H1 (cell line): ENCODE results near the gene CFH. TPM values are rescaled to one million over a fixed set of nuclear protein-coding genes. Genes with fewer than 3 reads are reported as not detected.

Source experiments
- CTCF ChIA-PET: fragments of 300-600 bp; sonication (Branson Sonifier 250); formaldehyde crosslinking; loops from one replicate; lab custom pipeline; 2021; ENCODE audit not compliant: partially characterized antibody; lab: Charles Lee
- POLR2A ChIA-PET: fragments of 300-600 bp; sonication (Branson Sonifier 250); formaldehyde crosslinking; loops from one replicate; lab custom pipeline; 2021; ENCODE audit warnings: inconsistent platforms; ENCODE audit not compliant: partially characterized antibody; lab: Charles Lee
- DNase-seq, 2 experiments: peaks; one replicate each; pipeline versions ENCODE4 v3.0.0 to v3.0.0-alpha.2; 2010 to 2022; ENCODE audit warnings: low spot score in 2 of 2, low read depth in 1 of 2, mixed read lengths in 1 of 2
- FAIRE-seq: peaks from 2 replicates; lab custom pipeline; 2011; peaks lifted over from hg19 to GRCh38; lab: Jason Lieb, UNC
- H2AFZ ChIP-seq: 2 replicates; pipeline ENCODE4 v1.8.1; 2012; ENCODE audit warnings: low read length, inconsistent platforms
- H2AK5ac ChIP-seq: 2 replicates; pipeline ENCODE4 v1.6.1; 2013; ENCODE audit warnings: low read depth, low read length
- H2BK120ac ChIP-seq: replicated peaks from 2 replicates; pipeline ENCODE3; 2013; ENCODE audit warnings: low read depth, low read length, inconsistent platforms
- H2BK12ac ChIP-seq: 2 replicates; pipeline ENCODE4 v1.6.1; 2013; ENCODE audit warnings: low read depth, low read length
- H2BK15ac ChIP-seq: 2 replicates; pipeline ENCODE4 v1.6.1; 2013; ENCODE audit warnings: low read length
- H2BK20ac ChIP-seq: 2 replicates; pipeline ENCODE4 v1.6.1; 2013; ENCODE audit warnings: low read length
- H2BK5ac ChIP-seq: 2 replicates; pipeline ENCODE4 v1.6.1; 2013; ENCODE audit warnings: low read depth, low read length
- H3K14ac ChIP-seq: 2 replicates; pipeline ENCODE4 v1.6.1; 2013; ENCODE audit warnings: inconsistent platforms; ENCODE audit not compliant: insufficient read length
- H3K18ac ChIP-seq: 2 replicates; pipeline ENCODE4 v1.6.1; 2013; ENCODE audit warnings: low read length; ENCODE audit errors: extremely low read depth
- H3K23ac ChIP-seq: 2 replicates; pipeline ENCODE4 v1.6.1; 2013; ENCODE audit warnings: inconsistent platforms; ENCODE audit not compliant: insufficient read length
- H3K23me2 ChIP-seq: 2 replicates; pipeline ENCODE4 v1.6.1; 2013; ENCODE audit warnings: low read depth, low read length
- H3K27ac ChIP-seq: 2 replicates; pipeline ENCODE4 v1.6.1; 2011; ENCODE audit warnings: low read depth, low read length, inconsistent platforms
- H3K27me3 ChIP-seq, 4 experiments: replicated peaks in 1 of 4; 1 replicate in 1 of 4; 2 replicates in 3 of 4; pipeline versions ENCODE4 v1.6.1 to v1.8.1; 2011 to 2013; ENCODE audit warnings: low read length in 3 of 4, mild to moderate bottlenecking in 3 of 4, inconsistent platforms in 2 of 4, mixed read lengths in 2 of 4, moderate library complexity in 1 of 4; ENCODE audit not compliant: control insufficient read depth in 3 of 4, insufficient read depth in 3 of 4; ENCODE audit errors: extremely low read depth in 1 of 4
- H3K36me3 ChIP-seq, 4 experiments: 2 replicates each; pipeline versions ENCODE4 v1.6.1 to v1.8.1; 2011 to 2013; ENCODE audit warnings: mild to moderate bottlenecking in 4 of 4, low read length in 3 of 4, moderate library complexity in 2 of 4, control low read depth in 1 of 4, inconsistent platforms in 1 of 4; ENCODE audit not compliant: insufficient read depth in 4 of 4, control insufficient read depth in 2 of 4
- H3K4ac ChIP-seq: replicated peaks from 2 replicates; pipeline ENCODE3; 2013; ENCODE audit warnings: low read length, low read depth, mixed read lengths, inconsistent platforms; ENCODE audit not compliant: insufficient read length
- H3K4me1 ChIP-seq, 4 experiments: replicated peaks in 1 of 4; 1 replicate in 1 of 4; 2 replicates in 3 of 4; pipeline versions ENCODE4 v1.6.1 to v1.8.1; 2011 to 2013; ENCODE audit warnings: low read length in 3 of 4, inconsistent platforms in 2 of 4, mixed read lengths in 1 of 4; ENCODE audit not compliant: insufficient read depth in 4 of 4, control insufficient read depth in 3 of 4
- H3K4me2 ChIP-seq, 2 experiments: 2 replicates each; pipeline versions ENCODE4 v1.6.1 to v1.8.1; 2011 to 2013; ENCODE audit warnings: low read depth in 2 of 2, low read length in 2 of 2, control low read depth in 1 of 2, inconsistent platforms in 1 of 2, mild to moderate bottlenecking in 1 of 2; ENCODE audit not compliant: insufficient read depth in 1 of 2
- H3K4me3 ChIP-seq, 4 experiments: fragments of 200-600, 300-600 bp in 1 of 4; sonication (generic), shearing (Covaris generic), sonication (Bioruptor Twin) in 1 of 4; 2 replicates each; pipeline versions ENCODE4 v1.5.1 to v1.8.1; 2011 to 2016; ENCODE audit warnings: low read length in 4 of 4, low read depth in 3 of 4, control low read depth in 2 of 4, inconsistent platforms in 2 of 4, mild to moderate bottlenecking in 2 of 4, mixed read lengths in 1 of 4, moderate library complexity in 1 of 4; ENCODE audit not compliant: insufficient read depth in 2 of 4; ENCODE audit errors: extremely low read depth in 1 of 4
- H3K56ac ChIP-seq: replicated peaks from 2 replicates; pipeline ENCODE3; 2013; ENCODE audit warnings: low read depth, mild to moderate bottlenecking, mixed read lengths, low read length, inconsistent platforms; ENCODE audit not compliant: insufficient read length
- H3K79me1 ChIP-seq: 2 replicates; pipeline ENCODE4 v1.6.1; 2013; ENCODE audit warnings: low read depth, low read length, control low read depth
- H3K79me2 ChIP-seq, 2 experiments: 2 replicates each; pipeline versions ENCODE4 v1.6.1 to v1.8.1; 2012 to 2013; ENCODE audit warnings: low read length in 2 of 2, mild to moderate bottlenecking in 2 of 2, inconsistent platforms in 1 of 2; ENCODE audit not compliant: insufficient read depth in 2 of 2, control insufficient read depth in 1 of 2
- H3K9ac ChIP-seq, 4 experiments: replicated peaks in 1 of 4; 1 replicate in 1 of 4; 2 replicates in 3 of 4; pipeline versions ENCODE4 v1.6.1 to v1.8.1; 2011 to 2013; ENCODE audit warnings: low read depth in 3 of 4, low read length in 3 of 4, control low read depth in 2 of 4, mild to moderate bottlenecking in 2 of 4, moderate library complexity in 2 of 4, inconsistent platforms in 1 of 4; ENCODE audit errors: extremely low read depth in 1 of 4
- H3K9me3 ChIP-seq, 2 experiments: 2 replicates each; pipeline versions ENCODE4 v1.6.1 to v1.8.1; 2012 to 2013; ENCODE audit warnings: mild to moderate bottlenecking in 2 of 2, moderate library complexity in 2 of 2, control low read depth in 1 of 2, inconsistent platforms in 1 of 2, low read depth in 1 of 2, low read length in 1 of 2, mixed read lengths in 1 of 2; ENCODE audit not compliant: insufficient read depth in 2 of 2
- H4K20me1 ChIP-seq, 2 experiments: replicated peaks in 1 of 2; 2 replicates each; pipeline versions ENCODE3 to v1.8.1; 2011 to 2013; ENCODE audit warnings: inconsistent platforms in 2 of 2, low read length in 2 of 2, mild to moderate bottlenecking in 1 of 2; ENCODE audit not compliant: insufficient read depth in 2 of 2, control insufficient read depth in 1 of 2
- H4K5ac ChIP-seq: 2 replicates; pipeline ENCODE4 v1.6.1; 2013; ENCODE audit warnings: low read length, low read depth, mixed read lengths, inconsistent platforms; ENCODE audit not compliant: insufficient read length
- H4K8ac ChIP-seq: 2 replicates; pipeline ENCODE4 v1.8.0; 2013; ENCODE audit warnings: mild to moderate bottlenecking, moderate library complexity, low read length, inconsistent platforms; ENCODE audit not compliant: insufficient read depth; ENCODE audit errors: extremely low read depth
- H4K91ac ChIP-seq: replicated peaks from 2 replicates; pipeline ENCODE3; 2013; ENCODE audit warnings: low read length, mixed read lengths, inconsistent platforms; ENCODE audit not compliant: insufficient read length
- SP4 ChIP-seq: IDR thresholded peaks from 2 replicates; pipeline ENCODE4 v1.6.1; 2012; ENCODE audit warnings: low read length, inconsistent platforms
- WGBS, 2 experiments: shearing (Covaris generic) in 1 of 2; methylation state at CpG; one replicate each; pipeline versions ENCODE4 v1.1.6 to v1.1.7; 2013 to 2015; ENCODE audit warnings: low lambda C conversion rate in 2 of 2, mixed read lengths in 2 of 2, inconsistent platforms in 1 of 2, low coverage in 1 of 2, missing lambda C conversion rate in 1 of 2; ENCODE audit not compliant: insufficient replicate concordance in 2 of 2, insufficient coverage in 1 of 2, insufficient read length in 1 of 2; ENCODE audit errors: extremely low coverage in 1 of 2, missing lambda C conversion rate in 1 of 2; 5-methylcytosine and 5-hydroxymethylcytosine counted together
- polyA plus RNA-seq, 7 experiments: library from polyadenylated mRNA; depleted of rRNA in 3 of 7; stranded (reverse) in 5 of 7; unstranded in 2 of 7; fragments of >200 nt in 5 of 7; fragments of 200-250 nt in 2 of 7; gene quantifications; 1 replicate in 5 of 7; 2 replicates in 1 of 7; 4 replicates in 1 of 7; pipeline versions ENCODE4 v1.2.1 to v1.2.3, GENCODE V29; 2011 to 2013; ENCODE audit warnings: missing spikeins in 2 of 7, mixed read lengths in 2 of 7
- total RNA-seq: library from RNA; stranded (reverse); fragmentation: NEBNext Ultra II Directional; extraction: Animal tissue kit (Norgen Biotek cat#: 25700); gene quantifications from 2 replicates; pipeline ENCODE4 v1.2.1, GENCODE V29; 2021

The CFH gene
- total and polyA plus RNA-seq, 2 of the 8 experiments (the other 6 are each of a cell fraction or from before 2014, with no cell fraction given), result not detected

DNA sequence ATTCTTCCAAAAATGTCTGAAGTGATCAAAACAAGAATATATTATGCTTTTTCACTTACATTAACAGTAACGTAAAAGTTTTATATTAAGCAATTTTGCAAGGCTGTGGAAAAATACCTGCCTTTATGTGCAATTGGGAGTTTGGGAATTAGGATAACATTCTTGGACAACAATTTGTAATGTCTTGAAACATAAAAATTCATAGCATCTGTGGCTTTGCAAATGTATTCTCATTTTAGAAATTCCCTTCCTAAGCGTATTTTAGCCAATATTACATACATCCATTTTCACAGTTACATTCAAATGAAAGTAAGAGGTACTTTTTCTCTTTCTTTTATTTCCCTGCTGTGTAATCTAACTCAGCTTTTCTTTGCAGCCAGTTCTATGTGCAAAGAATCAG, 13.4 kb upstream of the CFH start:
- Histone ChIP-seq H3K27ac (no peak overlapping the region), H4K91ac (no peak overlapping the region), H2BK12ac (no peak overlapping the region), H3K9me3 (no peaks in the 10 kb centered on the region), H3K23ac (no peak overlapping the region), H4K20me1 (no peaks in the 10 kb centered on the region), H3K4ac (no peak overlapping the region), H2BK5ac (no peak overlapping the region), H3K4me2 (no peak overlapping the region), H2AK5ac (no peak overlapping the region), H3K9ac (no peak overlapping the region), H2AFZ (no peak overlapping the region), H3K56ac (no peak overlapping the region), H2BK20ac (no peak overlapping the region), H3K4me1 (no peaks in the 10 kb centered on the region), H3K36me3 (no peaks in the 10 kb centered on the region), H4K5ac (no peak overlapping the region), H2BK120ac (no peak overlapping the region), H3K14ac (no peak overlapping the region), H3K4me3 (no peak overlapping the region), H3K23me2 (no peaks in the 10 kb centered on the region), H3K27me3 (no peaks in the 10 kb centered on the region), H3K18ac (no peak overlapping the region), H4K8ac (no peak overlapping the region), H3K79me2 (no peaks in the 10 kb centered on the region), H2BK15ac (no peak overlapping the region), H3K79me1 (no peaks in the 10 kb centered on the region)
- no peak for FAIRE-seq
- 97% methylated on average over 2 of the region's 2 CpGs; no CpG with 5 or more reads in 1 of the 2 experiments for WGBS, 2 experiments
- ChIA-PET POLR2A (no interaction called here), CTCF (no interaction called here)
- no peak for DNase-seq
- no peak for TF ChIP-seq SP4
